Measurements from ENCODE around the gene ABCC2. TPM values are rescaled to one million over a fixed set of nuclear protein-coding genes. Genes with fewer than 3 reads are reported as not detected.
A peak's percentile ranks its signal among the peaks of the same experiment; 100 is the strongest.

ABCC2 gene
- total RNA-seq, 8 experiments from 2014 or later: 0.11 to 7.9 (median 0.55) TPM

- Histone ChIP-seq H3K27ac (no peak overlapping the region), H3K4me3 (no peak overlapping the region), H3K4me1 (replicated peaks in 1 of 2) (no peaks in the 10 kb centered on the region)
- ATAC-seq (replicated peaks in 6 of 8): no peak
- in situ Hi-C loops (cut with MboI; ENCODE audit: low pct_unique_long_range_greater_than_20kb in 2 of 9, low sequenced_read_pairs in 9 of 9, unreplicated experiment in 9 of 9): no loop called here
- 0 to 90% (median 75%) methylated on average over 1 to 2 of the region's 2 CpGs; no CpG with 5 or more reads in 1 of the 10 experiments for WGBS, 10 experiments
Measured at GRCh38 chr10:99758211-99758891, 24.1 kb upstream of the ABCC2 start.

- ATAC-seq (replicated peaks in 6 of 8): no peak
- H3K4me1 ChIP-seq (replicated peaks in 1 of 2): no peaks in the 10 kb centered on the region
- H3K4me3 ChIP-seq: no peak overlapping the region
- H3K27ac ChIP-seq: no peak overlapping the region
- WGBS, 10 experiments: 83 to 100% (median 100%) methylated on average over 1 of the region's 1 CpG; no CpG with 5 or more reads in 5 of the 10 experiments
- in situ Hi-C loops (cut with MboI; ENCODE audit: low pct_unique_long_range_greater_than_20kb in 2 of 9, low sequenced_read_pairs in 9 of 9, unreplicated experiment in 9 of 9): no loop called here
Measured at GRCh38 chr10:99760321-99760720, 22.1 kb upstream of the ABCC2 start.

GRCh38 chr10:99761365-99761764, 21.1 kb upstream of the ABCC2 start:
- in situ Hi-C loops (cut with MboI; ENCODE audit: low pct_unique_long_range_greater_than_20kb in 2 of 9, low sequenced_read_pairs in 9 of 9, unreplicated experiment in 9 of 9): no loop called here
- peak in 1 of 8 experiments; percentile 16 for ATAC-seq (replicated peaks in 6 of 8)
- Histone ChIP-seq H3K4me1 (replicated peaks in 1 of 2) (no peaks in the 10 kb centered on the region), H3K27ac (no peak overlapping the region), H3K4me3 (no peak overlapping the region)

GRCh38 chr10:99765672-99766301, 16.7 kb upstream of the ABCC2 start:
- WGBS, 10 experiments: 22 to 100% (median 80%) methylated on average over 2 to 4 of the region's 4 CpGs; no CpG with 5 or more reads in 1 of the 10 experiments
- ATAC-seq (replicated peaks in 6 of 8): no peak
- no peaks in the 10 kb centered on the region for H3K4me1 ChIP-seq (replicated peaks in 1 of 2)
- no peak overlapping the region for H3K27ac ChIP-seq
- H3K4me3 ChIP-seq: no peak overlapping the region
- in situ Hi-C loops (cut with MboI; ENCODE audit: low pct_unique_long_range_greater_than_20kb in 2 of 9, low sequenced_read_pairs in 9 of 9, unreplicated experiment in 9 of 9): no loop called here

- in situ Hi-C loops (cut with MboI; ENCODE audit: low pct_unique_long_range_greater_than_20kb in 2 of 9, low sequenced_read_pairs in 9 of 9, unreplicated experiment in 9 of 9): no loop called here
- Histone ChIP-seq H3K4me3 (no peak overlapping the region), H3K4me1 (replicated peaks in 1 of 2) (no peaks in the 10 kb centered on the region), H3K27ac (no peak overlapping the region)
- no peak for ATAC-seq (replicated peaks in 6 of 8)
- 0 to 90% (median 76%) methylated on average over 1 to 8 of the region's 8 CpGs; no CpG with 5 or more reads in 2 of the 10 experiments for WGBS, 10 experiments
Measured at GRCh38 chr10:99766302-99766681, 16.1 kb upstream of the ABCC2 start.

- no peak overlapping the region for H3K27ac ChIP-seq
- in situ Hi-C loops (cut with MboI; ENCODE audit: low pct_unique_long_range_greater_than_20kb in 2 of 9, low sequenced_read_pairs in 9 of 9, unreplicated experiment in 9 of 9): no loop called here
- H3K4me3 ChIP-seq: no peak overlapping the region
- H3K4me1 ChIP-seq (replicated peaks in 1 of 2): no peaks in the 10 kb centered on the region
- no peak for ATAC-seq (replicated peaks in 6 of 8)
- 0 to 93% (median 68%) methylated on average over 1 to 5 of the region's 5 CpGs; no CpG with 5 or more reads in 3 of the 10 experiments for WGBS, 10 experiments
Measured at GRCh38 chr10:99767901-99768300, 14.5 kb upstream of the ABCC2 start.

- no peak overlapping the region for H3K27ac ChIP-seq
- in situ Hi-C loops (cut with MboI; ENCODE audit: low pct_unique_long_range_greater_than_20kb in 2 of 9, low sequenced_read_pairs in 9 of 9, unreplicated experiment in 9 of 9): no loop called here
- no peaks in the 10 kb centered on the region for H3K4me1 ChIP-seq (replicated peaks in 1 of 2)
- ATAC-seq (replicated peaks in 6 of 8): peak in 1 of 8 experiments; percentile 21
- 0 to 100% (median 60%) methylated on average over 1 to 2 of the region's 2 CpGs; no CpG with 5 or more reads in 1 of the 10 experiments for WGBS, 10 experiments
- no peak overlapping the region for H3K4me3 ChIP-seq
Measured at GRCh38 chr10:99768556-99768955, 13.9 kb upstream of the ABCC2 start.

GRCh38 chr10:99769706-99770105, 12.7 kb upstream of the ABCC2 start:
- WGBS, 10 experiments: 58 to 100% (median 82%) methylated on average over 2 to 5 of the region's 5 CpGs; no CpG with 5 or more reads in 1 of the 10 experiments
- Histone ChIP-seq H3K27ac (no peak overlapping the region), H3K4me3 (no peak overlapping the region), H3K4me1 (replicated peaks in 1 of 2) (no peaks in the 10 kb centered on the region)
- in situ Hi-C loops (cut with MboI; ENCODE audit: low pct_unique_long_range_greater_than_20kb in 2 of 9, low sequenced_read_pairs in 9 of 9, unreplicated experiment in 9 of 9): no loop called here
- ATAC-seq (replicated peaks in 6 of 8): no peak

- no peak overlapping the region for H3K4me3 ChIP-seq
- in situ Hi-C loops (cut with MboI; ENCODE audit: low pct_unique_long_range_greater_than_20kb in 2 of 9, low sequenced_read_pairs in 9 of 9, unreplicated experiment in 9 of 9): no loop called here
- no peak overlapping the region for H3K27ac ChIP-seq
- no peak for ATAC-seq (replicated peaks in 6 of 8)
- WGBS, 10 experiments: 75 to 92% (median 84%) methylated on average over 1 to 4 of the region's 4 CpGs; no CpG with 5 or more reads in 1 of the 10 experiments
- no peaks in the 10 kb centered on the region for H3K4me1 ChIP-seq (replicated peaks in 1 of 2)
Measured at GRCh38 chr10:99770408-99771045, 11.9 kb upstream of the ABCC2 start.

- ATAC-seq (replicated peaks in 6 of 8): peak in 6 of 8 experiments; percentile 39 to 85 (median 66)
- Histone ChIP-seq H3K4me3 (no peak overlapping the region), H3K27ac (no peak overlapping the region), H3K4me1 (replicated peaks in 1 of 2) (no peaks in the 10 kb centered on the region)
- in situ Hi-C loops (cut with MboI; ENCODE audit: low pct_unique_long_range_greater_than_20kb in 2 of 9, low sequenced_read_pairs in 9 of 9, unreplicated experiment in 9 of 9): no loop called here
Measured at GRCh38 chr10:99775850-99776249, 6.6 kb upstream of the ABCC2 start.

- Histone ChIP-seq H3K27ac (no peak overlapping the region), H3K4me1 (replicated peaks in 1 of 2) (no peaks in the 10 kb centered on the region), H3K4me3 (no peak overlapping the region)
- in situ Hi-C loops (cut with MboI; ENCODE audit: low pct_unique_long_range_greater_than_20kb in 2 of 9, low sequenced_read_pairs in 9 of 9, unreplicated experiment in 9 of 9): no loop called here
- peak in 1 of 8 experiments; percentile 10 for ATAC-seq (replicated peaks in 6 of 8)
- WGBS, 10 experiments: 60 to 100% (median 100%) methylated on average over 1 of the region's 1 CpG; no CpG with 5 or more reads in 5 of the 10 experiments
Measured at GRCh38 chr10:99777918-99778714, 4.3 kb upstream of the ABCC2 start.

GRCh38 chr10:99779335-99779734, 3.1 kb upstream of the ABCC2 start:
- no peak overlapping the region for H3K27ac ChIP-seq
- WGBS, 10 experiments: 11 to 88% (median 67%) methylated on average over 1 to 4 of the region's 4 CpGs; no CpG with 5 or more reads in 2 of the 10 experiments
- H3K4me1 ChIP-seq (replicated peaks in 1 of 2): no peaks in the 10 kb centered on the region
- peak in 2 of 8 experiments; percentile 4 to 9 for ATAC-seq (replicated peaks in 6 of 8)
- in situ Hi-C loops (cut with MboI; ENCODE audit: low pct_unique_long_range_greater_than_20kb in 2 of 9, low sequenced_read_pairs in 9 of 9, unreplicated experiment in 9 of 9): no loop called here
- H3K4me3 ChIP-seq: no peak overlapping the region
